HG03342 (cell line): ENCODE results near the gene AMHR2.

Experiments
- ATAC-seq: cut with Tn5 transposase; IDR thresholded peaks from one replicate; pipeline ENCODE4 v1.9.1; 2021; ENCODE audit warnings: mild to moderate bottlenecking, moderate library complexity; ENCODE audit not compliant: unreplicated experiment

The AMHR2 gene

DNA sequence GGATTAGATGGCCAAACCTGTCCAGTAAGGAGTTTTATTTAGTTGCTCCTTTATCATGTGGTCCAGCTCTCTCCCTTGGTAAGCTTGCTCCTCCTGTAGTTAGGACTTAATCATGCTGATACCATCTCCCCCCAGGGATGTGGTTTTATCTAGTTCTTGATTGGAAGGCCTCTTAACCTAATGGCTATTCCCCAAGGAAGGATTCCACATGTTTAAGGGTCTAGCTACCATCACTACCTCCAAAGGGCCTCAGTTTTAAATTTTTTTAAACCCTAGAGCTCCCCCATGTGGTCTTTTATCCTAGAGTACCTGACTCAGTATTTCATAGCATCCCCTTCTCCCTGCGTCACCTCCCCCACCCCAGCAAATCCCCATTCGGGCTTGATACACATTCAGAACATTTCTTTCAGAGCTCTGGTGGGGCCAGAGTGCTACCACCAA is 53.1 kb downstream of the AMHR2 start:
- ATAC-seq: no peak

DNA sequence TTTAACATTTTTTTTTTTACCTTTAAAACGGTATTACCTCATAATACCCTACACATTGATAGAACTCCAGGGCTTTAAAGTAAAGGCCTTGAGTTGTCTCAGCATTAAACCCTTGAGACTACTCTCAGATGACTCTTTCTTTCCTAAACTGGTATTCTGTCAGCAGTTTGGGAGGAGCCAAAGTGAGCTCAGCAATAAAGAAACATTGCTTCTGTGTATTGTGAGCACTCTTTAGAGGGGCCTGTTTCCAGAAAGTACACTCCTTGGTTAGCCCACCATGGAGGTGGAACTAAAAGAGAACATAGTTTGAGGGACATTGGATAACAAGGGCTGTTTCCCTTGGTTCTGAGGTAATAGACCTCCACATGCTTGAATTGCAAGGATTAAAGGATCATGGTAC is 55.2 kb downstream of the AMHR2 start:
- ATAC-seq: no peak

DNA sequence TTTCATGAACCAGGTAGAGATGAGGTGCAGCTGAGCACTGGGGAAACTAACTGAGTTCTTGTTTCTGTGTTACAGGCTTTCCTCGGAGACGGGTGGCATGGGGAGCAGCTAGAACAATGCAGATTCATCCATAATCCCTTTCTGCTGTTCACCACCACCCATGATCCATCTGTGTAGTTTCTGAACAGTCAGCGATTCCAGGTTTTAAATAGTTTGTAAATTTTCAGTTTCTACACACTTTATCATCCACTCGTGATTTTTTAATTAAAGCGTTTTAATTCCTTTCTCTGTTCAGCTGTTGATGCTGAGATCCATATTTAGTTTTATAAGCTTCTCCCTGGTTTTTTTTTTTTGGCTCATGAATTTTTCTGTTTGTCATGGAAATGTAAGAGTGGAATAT is 55.7 kb downstream of the AMHR2 start:
- no peak for ATAC-seq

DNA sequence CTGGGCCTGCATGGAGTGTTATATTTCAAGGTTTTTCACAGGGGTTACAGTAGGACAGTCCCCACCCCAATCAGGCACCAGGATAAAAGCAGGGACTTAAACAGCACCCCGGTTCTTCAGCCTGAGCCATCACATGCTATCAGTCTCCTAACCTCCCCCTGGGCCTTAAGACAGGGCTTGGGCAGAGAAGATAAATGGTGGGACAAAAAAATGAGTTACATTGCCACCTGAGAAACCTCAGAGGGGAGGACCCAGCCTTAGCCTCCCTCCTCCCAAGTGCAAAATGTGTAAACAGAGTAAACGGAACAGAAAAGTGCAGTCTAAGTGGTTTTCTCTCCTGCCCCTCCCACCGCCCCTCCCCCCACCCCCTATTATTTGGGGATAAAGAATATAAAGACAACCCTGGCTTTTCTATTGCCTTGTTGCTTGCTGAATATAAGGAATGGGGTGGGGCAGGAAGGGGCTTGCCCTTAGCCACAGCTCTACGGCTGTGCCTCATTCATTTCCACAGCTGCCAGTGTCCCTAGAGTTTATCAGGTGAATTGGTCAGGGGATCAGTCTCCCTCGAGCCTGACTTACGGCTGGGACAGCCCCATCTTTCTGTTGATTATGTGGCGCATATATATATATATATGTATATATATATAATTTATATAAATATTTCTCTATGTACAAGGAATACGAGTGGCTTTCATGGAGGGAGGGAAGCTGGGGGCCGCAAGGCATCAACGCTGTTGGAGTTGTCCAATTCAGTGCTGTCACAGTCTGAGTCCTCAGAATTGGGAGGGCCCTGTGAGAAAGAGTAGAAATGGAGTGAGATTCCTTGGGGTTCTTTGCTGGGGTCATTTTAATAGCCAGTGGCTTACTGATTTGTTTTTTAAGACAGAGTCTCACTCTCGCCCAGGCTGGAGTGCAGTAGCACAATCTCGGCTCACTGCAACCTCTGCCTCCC is 57.1 kb downstream of the AMHR2 start:
- no peak for ATAC-seq
